Hepatocyte (in vitro differentiated cells): ENCODE data around the gene SF3B3. TPM values are rescaled to one million over a fixed set of nuclear protein-coding genes. Genes with fewer than 3 reads are reported as not detected.

Experiments used
- DNase-seq: peaks from one replicate; pipeline ENCODE4 v3.0.0-alpha.2; 2016; ENCODE audit warnings: low spot score
- H2AFZ ChIP-seq: fragments of 200-600 bp; sonication (generic); 2 replicates; pipeline ENCODE4 v1.6.0; 2016; ENCODE audit warnings: antibody characterized with exemption, mild to moderate bottlenecking
- H3K27ac ChIP-seq: fragments of 200-600 bp; sonication (generic); 2 replicates; pipeline ENCODE4 v1.5.1; 2016; ENCODE audit warnings: mild to moderate bottlenecking
- H3K27me3 ChIP-seq: fragments of 200-600 bp; sonication (generic); 2 replicates; pipeline ENCODE4 v1.6.1; 2016
- H3K36me3 ChIP-seq: fragments of 200-600 bp; sonication (generic); replicated peaks from 2 replicates; pipeline ENCODE4 v1.5.1; 2016; ENCODE audit warnings: low read depth; ENCODE audit not compliant: insufficient read depth
- H3K4me1 ChIP-seq: fragments of 200-600 bp; sonication (generic); 2 replicates; pipeline ENCODE4 v1.5.1; 2016; ENCODE audit warnings: mild to moderate bottlenecking, moderate library complexity; ENCODE audit not compliant: insufficient read depth
- H3K4me2 ChIP-seq: fragments of 200-600 bp; sonication (generic); 2 replicates; pipeline ENCODE4 v1.6.0; 2016
- H3K4me3 ChIP-seq: fragments of 200-600 bp; sonication (generic); 2 replicates; pipeline ENCODE4 v1.5.1; 2016; ENCODE audit warnings: mild to moderate bottlenecking
- H3K79me2 ChIP-seq: fragments of 200-600 bp; sonication (generic); 2 replicates; pipeline ENCODE4 v1.6.0; 2017; ENCODE audit warnings: mild to moderate bottlenecking
- H3K9me2 ChIP-seq: fragments of 200-600 bp; sonication (generic); replicated peaks from 2 replicates; pipeline ENCODE4 v1.6.0; 2017; ENCODE audit warnings: mild to moderate bottlenecking; ENCODE audit not compliant: insufficient read depth
- H3K9me3 ChIP-seq: fragments of 200-600 bp; sonication (generic); 2 replicates; pipeline ENCODE4 v1.5.1; 2016; ENCODE audit warnings: low read depth, mild to moderate bottlenecking
- H4K20me1 ChIP-seq: fragments of 200-600 bp; sonication (generic); 2 replicates; pipeline ENCODE4 v1.6.0; 2016; ENCODE audit warnings: mild to moderate bottlenecking; ENCODE audit not compliant: insufficient read depth, poor library complexity, severe bottlenecking
- CTCF ChIP-seq: fragments of 200-600 bp; sonication (generic); IDR thresholded peaks from 2 replicates; pipeline ENCODE4 v1.5.1; 2016; ENCODE audit warnings: antibody characterized with exemption, mild to moderate bottlenecking; ENCODE audit not compliant: poor library complexity
- EZH2 ChIP-seq: fragments of 200-600 bp; sonication (generic); IDR thresholded peaks from 2 replicates; pipeline ENCODE4 v1.6.1; 2016; ENCODE audit warnings: antibody characterized with exemption, mild to moderate bottlenecking, borderline replicate concordance
- EZH2phosphoT487 ChIP-seq: fragments of 200-600 bp; sonication (generic); IDR thresholded peaks from one replicate; pipeline ENCODE4 v1.6.1; 2018; ENCODE audit warnings: antibody characterized with exemption, mild to moderate bottlenecking, low read depth, moderate library complexity; ENCODE audit not compliant: unreplicated experiment, severe bottlenecking
- WGBS: methylation state at CpG from one replicate; pipeline ENCODE4 v1.1.6; 2016; ENCODE audit warnings: low lambda C conversion rate; ENCODE audit errors: missing lambda C conversion rate; 5-methylcytosine and 5-hydroxymethylcytosine counted together
- polyA plus RNA-seq: library from polyadenylated mRNA; unstranded; fragments of >200 nt; fragmentation: Nextera tagmentation; extraction: Ambion mirVana; gene quantifications from 2 replicates; pipeline ENCODE4 v1.2.1, GENCODE V29; 2016
- total RNA-seq: library from RNA; depleted of rRNA; stranded (reverse); fragments of >200 nt; gene quantifications from 2 replicates; pipeline ENCODE4 v1.2.3, GENCODE V29; 2014

Gene SF3B3
- total and polyA plus RNA-seq, 2 experiments from 2014 or later = 147 to 171 TPM

- H3K4me2 ChIP-seq = no peak overlapping the region
- H2AFZ ChIP-seq = no peak overlapping the region
- H3K27ac ChIP-seq = no peak overlapping the region
- no peaks in the 10 kb centered on the region for H3K9me2 ChIP-seq
- no peaks in the 10 kb centered on the region for H4K20me1 ChIP-seq
- H3K36me3 ChIP-seq = no peaks in the 10 kb centered on the region
- H3K27me3 ChIP-seq = no peaks in the 10 kb centered on the region
- DNase-seq = no peak
- WGBS = 68% methylated on average over 5 of the region's 5 CpGs
- no peaks in the 10 kb centered on the region for H3K9me3 ChIP-seq
- no peaks in the 10 kb centered on the region for H3K79me2 ChIP-seq
- no peak for TF ChIP-seq EZH2phosphoT487
- no peak for TF ChIP-seq EZH2
- TF ChIP-seq CTCF = no peak
- H3K4me3 ChIP-seq = no peak overlapping the region
- no peaks in the 10 kb centered on the region for H3K4me1 ChIP-seq
These were observed 29.3 kb upstream of the SF3B3 start for GRCh38 chr16:70494202-70494770.

GRCh38 chr16:70494777-70495176, 28.8 kb upstream of the SF3B3 start:
- Histone ChIP-seq H3K9me2 (no peaks in the 10 kb centered on the region), H3K9me3 (no peaks in the 10 kb centered on the region), H4K20me1 (no peaks in the 10 kb centered on the region), H3K27ac (no peak overlapping the region), H3K4me2 (no peak overlapping the region), H3K4me3 (no peak overlapping the region), H3K36me3 (no peaks in the 10 kb centered on the region), H3K4me1 (no peaks in the 10 kb centered on the region), H2AFZ (no peak overlapping the region), H3K79me2 (no peaks in the 10 kb centered on the region), H3K27me3 (no peaks in the 10 kb centered on the region)
- WGBS = 95% methylated on average over 2 of the region's 2 CpGs
- DNase-seq = no peak
- TF ChIP-seq CTCF = no peak

GRCh38 chr16:70495425-70496182, 28.0 kb upstream of the SF3B3 start:
- no peaks in the 10 kb centered on the region for H4K20me1 ChIP-seq
- H2AFZ ChIP-seq = no peak overlapping the region
- H3K4me1 ChIP-seq = no peaks in the 10 kb centered on the region
- 93% methylated on average over 9 of the region's 9 CpGs for WGBS
- H3K4me2 ChIP-seq = no peak overlapping the region
- TF ChIP-seq CTCF (no peak), EZH2 (no peak), EZH2phosphoT487 (no peak)
- no peaks in the 10 kb centered on the region for H3K36me3 ChIP-seq
- no peaks in the 10 kb centered on the region for H3K9me3 ChIP-seq
- H3K79me2 ChIP-seq = no peaks in the 10 kb centered on the region
- H3K27me3 ChIP-seq = no peaks in the 10 kb centered on the region
- no peak for DNase-seq
- H3K9me2 ChIP-seq = no peaks in the 10 kb centered on the region
- H3K27ac ChIP-seq = no peak overlapping the region
- no peak overlapping the region for H3K4me3 ChIP-seq
